Esophagus muscularis mucosa (tissue), 3 donors: ENCODE data around the gene PF4V1.

Source experiments
- POLR2A ChIP-seq: fragments of 450-650 bp; IDR thresholded peaks from one replicate; pipeline ENCODE4 v1.6.1; 2017; ENCODE audit warnings: antibody characterized with exemption, moderate library complexity, mild to moderate bottlenecking, low read depth
- TF ChIP-seq, protein P1 (sequence below), 3 experiments: fragments of 200-600 bp in 2 of 3; fragments of 450-650 bp in 1 of 3; sonication (generic) in 2 of 3; IDR thresholded peaks; one replicate each; pipeline ENCODE4 v1.5.1; 2017 to 2019; ENCODE audit warnings: antibody characterized with exemption in 3 of 3, mild to moderate bottlenecking in 2 of 3, moderate library complexity in 1 of 3

DNA sequence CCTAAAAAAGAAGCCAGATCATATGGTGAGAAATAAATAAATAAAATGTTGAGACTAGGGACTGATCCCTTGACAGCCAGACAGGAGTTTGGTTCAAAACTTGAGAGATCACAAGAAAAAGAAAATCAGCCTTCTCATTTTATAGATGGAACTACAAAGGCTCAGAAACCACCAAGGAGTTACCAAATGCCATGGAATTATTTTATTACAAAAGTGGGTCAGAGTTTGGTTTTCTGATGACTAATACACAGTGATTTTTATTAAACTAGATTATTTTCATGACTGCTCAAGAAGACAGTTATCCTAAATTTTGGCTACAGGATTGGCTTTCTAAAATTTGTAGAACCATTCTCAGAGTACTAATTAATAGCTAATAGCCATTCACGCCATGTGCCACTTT is 22.3 kb downstream of the PF4V1 start:
- no peak for TF ChIP-seq POLR2A
- TF ChIP-seq, protein P1, sequence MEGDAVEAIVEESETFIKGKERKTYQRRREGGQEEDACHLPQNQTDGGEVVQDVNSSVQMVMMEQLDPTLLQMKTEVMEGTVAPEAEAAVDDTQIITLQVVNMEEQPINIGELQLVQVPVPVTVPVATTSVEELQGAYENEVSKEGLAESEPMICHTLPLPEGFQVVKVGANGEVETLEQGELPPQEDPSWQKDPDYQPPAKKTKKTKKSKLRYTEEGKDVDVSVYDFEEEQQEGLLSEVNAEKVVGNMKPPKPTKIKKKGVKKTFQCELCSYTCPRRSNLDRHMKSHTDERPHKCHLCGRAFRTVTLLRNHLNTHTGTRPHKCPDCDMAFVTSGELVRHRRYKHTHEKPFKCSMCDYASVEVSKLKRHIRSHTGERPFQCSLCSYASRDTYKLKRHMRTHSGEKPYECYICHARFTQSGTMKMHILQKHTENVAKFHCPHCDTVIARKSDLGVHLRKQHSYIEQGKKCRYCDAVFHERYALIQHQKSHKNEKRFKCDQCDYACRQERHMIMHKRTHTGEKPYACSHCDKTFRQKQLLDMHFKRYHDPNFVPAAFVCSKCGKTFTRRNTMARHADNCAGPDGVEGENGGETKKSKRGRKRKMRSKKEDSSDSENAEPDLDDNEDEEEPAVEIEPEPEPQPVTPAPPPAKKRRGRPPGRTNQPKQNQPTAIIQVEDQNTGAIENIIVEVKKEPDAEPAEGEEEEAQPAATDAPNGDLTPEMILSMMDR (IDR thresholded peaks at IDR 0.05): no peak
